IPS DF 6.9 (cell line): Measurements from ENCODE around the gene ARMH3.

Source experiments
- DNase-seq: peaks from one replicate; pipeline ENCODE4 v3.0.0-alpha.2; 2013; ENCODE audit warnings: low read depth, low spot score
- H3K27ac ChIP-seq: one replicate; pipeline ENCODE4 v1.5.1; 2013; ENCODE audit warnings: low read length, control low read depth
- H3K27me3 ChIP-seq: 2 replicates; pipeline ENCODE4 v1.6.1; 2013; ENCODE audit warnings: mild to moderate bottlenecking, low read length; ENCODE audit not compliant: control insufficient read depth, insufficient read depth
- H3K36me3 ChIP-seq: 2 replicates; pipeline ENCODE4 v1.6.1; 2013; ENCODE audit warnings: low read length; ENCODE audit not compliant: control insufficient read depth, insufficient read depth
- H3K4me1 ChIP-seq: 2 replicates; pipeline ENCODE4 v1.6.1; 2013; ENCODE audit warnings: low read length; ENCODE audit not compliant: control insufficient read depth, insufficient read depth
- H3K4me3 ChIP-seq: 2 replicates; pipeline ENCODE4 v1.5.1; 2013; ENCODE audit warnings: mild to moderate bottlenecking, low read length
- H3K9me3 ChIP-seq: 2 replicates; pipeline ENCODE4 v1.6.1; 2013; ENCODE audit warnings: low read length, inconsistent platforms; ENCODE audit not compliant: control insufficient read depth, insufficient read depth
- WGBS: extraction: QIAGEN DNeasy Blood & Tissue Kit; methylation state at CpG from one replicate; pipeline ENCODE4 v1.1.7; 2013; ENCODE audit warnings: mixed read lengths, missing lambda C conversion rate; ENCODE audit not compliant: insufficient read length, insufficient coverage; 5-methylcytosine and 5-hydroxymethylcytosine counted together

Gene ARMH3

GRCh38 chr10:101901340-101901739 lies 154.6 kb downstream of the ARMH3 start:
- peaks cover 6% of the 10 kb centered on the region for H3K4me1 ChIP-seq
- no peak overlapping the region for H3K4me3 ChIP-seq
- H3K36me3 ChIP-seq, result no peaks in the 10 kb centered on the region
- H3K27me3 ChIP-seq, result no peaks in the 10 kb centered on the region
- no peak for DNase-seq
- WGBS, result no CpG with 5 or more reads among the region's 6 CpGs
- H3K27ac ChIP-seq, result no peak overlapping the region
- H3K9me3 ChIP-seq, result no peaks in the 10 kb centered on the region

GRCh38 chr10:101897633-101898032 lies 158.3 kb downstream of the ARMH3 start:
- WGBS, result 100% methylated on average over 1 of the region's 4 CpGs

GRCh38 chr10:101896225-101896877 lies 159.6 kb downstream of the ARMH3 start:
- Histone ChIP-seq H3K4me3 (no peak overlapping the region), H3K36me3 (no peaks in the 10 kb centered on the region), H3K27me3 (no peaks in the 10 kb centered on the region), H3K27ac (no peak overlapping the region), H3K9me3 (no peaks in the 10 kb centered on the region), H3K4me1 (0 out of 2 replicates have a peak, but pooled peaks cover under 1% of the 10 kb centered on the region)
- no peak for DNase-seq
- WGBS, result no CpG with 5 or more reads among the region's 1 CpG

More at GRCh38 chr10:101897633-101898032, 158.3 kb downstream of the ARMH3 start:
- H3K4me3 ChIP-seq, result no peak overlapping the region
- no peaks in the 10 kb centered on the region for H3K36me3 ChIP-seq
- H3K27ac ChIP-seq, result no peak overlapping the region
- H3K27me3 ChIP-seq, result no peaks in the 10 kb centered on the region
- H3K9me3 ChIP-seq, result no peaks in the 10 kb centered on the region
- no peak for DNase-seq
- H3K4me1 ChIP-seq, result peaks cover 6% of the 10 kb centered on the region

- no peak overlapping the region for H3K4me3 ChIP-seq
- no peaks in the 10 kb centered on the region for H3K27me3 ChIP-seq
- no peaks in the 10 kb centered on the region for H3K9me3 ChIP-seq
- no CpG with 5 or more reads among the region's 4 CpGs for WGBS
- no peak for DNase-seq
- H3K27ac ChIP-seq, result no peak overlapping the region
- no peaks in the 10 kb centered on the region for H3K4me1 ChIP-seq
- H3K36me3 ChIP-seq, result no peaks in the 10 kb centered on the region
These were observed 160.2 kb downstream of the ARMH3 start for GRCh38 chr10:101895781-101896180.

GRCh38 chr10:101894742-101895141 lies 161.2 kb downstream of the ARMH3 start:
- no peak for DNase-seq
- no peaks in the 10 kb centered on the region for H3K36me3 ChIP-seq
- no CpG with 5 or more reads among the region's 3 CpGs for WGBS
- H3K9me3 ChIP-seq, result no peaks in the 10 kb centered on the region
- no peaks in the 10 kb centered on the region for H3K4me1 ChIP-seq
- H3K27ac ChIP-seq, result no peak overlapping the region
- H3K27me3 ChIP-seq, result no peaks in the 10 kb centered on the region
- no peak overlapping the region for H3K4me3 ChIP-seq

- Histone ChIP-seq H3K27ac (no peak overlapping the region), H3K9me3 (no peaks in the 10 kb centered on the region), H3K36me3 (no peaks in the 10 kb centered on the region), H3K27me3 (no peaks in the 10 kb centered on the region), H3K4me3 (no peak overlapping the region), H3K4me1 (no peaks in the 10 kb centered on the region)
- no peak for DNase-seq
- WGBS, result no CpG with 5 or more reads among the region's 6 CpGs
These were observed 161.7 kb downstream of the ARMH3 start for GRCh38 chr10:101894266-101894665.

GRCh38 chr10:101893510-101894120 lies 162.4 kb downstream of the ARMH3 start:
- H3K4me1 ChIP-seq, result no peaks in the 10 kb centered on the region
- H3K9me3 ChIP-seq, result no peaks in the 10 kb centered on the region
- DNase-seq, result no peak
- H3K36me3 ChIP-seq, result no peaks in the 10 kb centered on the region
- no peaks in the 10 kb centered on the region for H3K27me3 ChIP-seq
- no peak overlapping the region for H3K4me3 ChIP-seq
- H3K27ac ChIP-seq, result no peak overlapping the region
- WGBS, result no CpG with 5 or more reads among the region's 1 CpG

- DNase-seq, result no peak
- no peak overlapping the region for H3K27ac ChIP-seq
- no CpG with 5 or more reads among the region's 4 CpGs for WGBS
These were observed 163.1 kb downstream of the ARMH3 start for GRCh38 chr10:101892782-101893391.

GRCh38 chr10:101889256-101890210 lies 166.4 kb downstream of the ARMH3 start:
- WGBS, result no CpG with 5 or more reads among the region's 5 CpGs
- no peak overlapping the region for H3K27ac ChIP-seq

More at GRCh38 chr10:101892782-101893391, 163.1 kb downstream of the ARMH3 start:
- H3K9me3 ChIP-seq, result no peaks in the 10 kb centered on the region
- no peak overlapping the region for H3K4me3 ChIP-seq
- no peaks in the 10 kb centered on the region for H3K27me3 ChIP-seq
- H3K36me3 ChIP-seq, result no peaks in the 10 kb centered on the region
- H3K4me1 ChIP-seq, result no peaks in the 10 kb centered on the region

More at GRCh38 chr10:101889256-101890210, 166.4 kb downstream of the ARMH3 start:
- Histone ChIP-seq H3K4me3 (no peak overlapping the region), H3K9me3 (no peaks in the 10 kb centered on the region), H3K27me3 (no peaks in the 10 kb centered on the region), H3K4me1 (no peaks in the 10 kb centered on the region), H3K36me3 (no peaks in the 10 kb centered on the region)
- peak; percentile 57 for DNase-seq
